GM21723 (cell line): Measurements from ENCODE around the gene AGAP6.
"Not testable (repeated sequence)": the region's sequence is repeated elsewhere in the genome, so short reads cannot be mapped to it uniquely, and the experiment has no call there.

ENCODE experiments used
- ATAC-seq: cut with Tn5 transposase; IDR thresholded peaks from one replicate; pipeline ENCODE4 v1.9.1; 2021; ENCODE audit warnings: mild to moderate bottlenecking, moderate library complexity; ENCODE audit not compliant: unreplicated experiment

The AGAP6 gene

DNA sequence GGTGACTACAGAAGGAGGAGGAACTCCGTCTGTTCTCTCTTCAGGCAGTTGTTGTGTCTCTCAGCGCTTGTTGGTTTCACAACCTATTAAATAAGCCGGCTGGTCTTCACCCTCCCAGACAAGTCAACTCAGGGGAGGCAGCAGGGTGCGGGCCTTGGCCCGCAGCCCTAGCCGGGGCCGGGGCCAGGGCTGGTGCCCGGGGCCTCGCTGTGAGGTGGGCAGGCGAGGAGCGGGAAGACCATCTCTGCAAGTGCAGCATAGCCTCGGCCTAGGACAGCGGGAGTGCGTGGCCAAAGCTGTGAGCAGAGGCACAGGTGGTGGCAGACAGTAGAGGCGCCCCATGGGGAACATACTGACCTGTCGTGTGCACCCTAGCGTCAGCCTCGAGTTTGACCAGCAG, at the start of gene AGAP6:
Gene AGAP6, plus strand, starts transcription at position 31 of the 400 bp plus-strand sequence. Its CDS starts 310 bp downstream, at position 341.
- ATAC-seq, result not testable (repeated sequence)

- ATAC-seq, result peak; percentile 77
Observed at GRCh38 chr10:49941447-49942338, 46.5 kb upstream of the AGAP6 start, which contains the start of the genes PARG and TIMM23B. Gene PARG (minus strand): TSS chr10:49942027. CDS start chr10:49941725, 302 bp downstream. Gene TIMM23B (plus strand): TSS chr10:49942053. CDS start chr10:49942195, 142 bp downstream.

DNA sequence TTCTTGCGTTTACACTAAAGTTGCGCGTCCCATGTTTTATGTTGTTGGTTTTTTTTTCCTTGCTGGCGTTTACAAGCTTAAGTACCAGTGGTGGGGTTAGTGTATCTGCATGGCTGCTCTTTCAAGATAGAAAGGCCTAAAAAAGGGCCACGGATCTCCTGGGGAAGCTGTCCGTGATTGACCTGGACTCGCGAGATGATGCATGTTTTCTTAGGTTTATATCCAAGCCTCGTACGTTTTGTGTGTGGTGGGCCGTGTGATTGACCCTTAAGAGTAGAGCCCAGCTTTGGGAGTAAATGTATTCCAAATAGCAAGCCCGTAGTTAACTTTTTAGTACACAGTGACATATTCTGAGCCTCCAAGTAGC, 45.9 kb upstream of the AGAP6 start:
- peak; percentile 13 for ATAC-seq

- not testable (repeated sequence) for ATAC-seq
Observed at GRCh38 chr10:49943607-49944006, 44.6 kb upstream of the AGAP6 start.

DNA sequence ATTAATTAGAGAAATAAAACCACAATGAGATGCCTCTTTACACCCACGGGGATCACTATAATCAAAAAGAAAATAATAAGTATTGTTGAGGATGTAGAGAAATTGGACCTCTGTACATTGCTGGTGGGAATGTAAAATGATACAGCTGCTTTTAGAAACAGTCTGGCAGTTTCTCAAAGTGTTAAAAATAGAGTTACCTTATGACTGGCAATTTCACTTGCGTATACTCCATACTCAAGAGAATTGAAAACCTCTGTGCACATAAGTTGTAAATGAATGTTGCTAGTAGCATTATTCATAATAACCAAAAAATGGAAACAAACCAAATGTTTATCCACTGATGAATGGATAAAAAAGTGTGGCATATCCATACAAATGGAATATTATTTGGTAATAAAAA, 40.1 kb upstream of the AGAP6 start:
- peak; percentile 85 for ATAC-seq

DNA sequence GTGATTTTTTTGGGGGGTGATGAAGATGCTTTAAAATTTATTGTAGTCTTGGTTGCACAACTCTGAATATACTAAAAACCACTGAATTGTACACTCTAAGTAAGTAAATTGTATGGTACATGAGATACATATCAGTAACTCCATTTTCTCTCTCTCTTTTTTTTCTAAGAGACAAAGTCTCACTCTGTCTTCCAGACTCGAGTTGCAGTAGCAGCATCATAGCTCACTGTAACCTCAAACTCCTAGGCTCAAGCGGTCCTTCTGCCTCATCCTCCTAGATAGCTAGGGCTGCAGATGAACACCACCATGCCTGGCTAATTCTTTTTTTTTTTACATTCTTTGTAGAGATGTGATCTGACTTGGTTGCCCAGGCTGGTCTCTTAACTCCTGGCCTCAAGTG, 39.5 kb upstream of the AGAP6 start:
- not testable (repeated sequence) for ATAC-seq

DNA sequence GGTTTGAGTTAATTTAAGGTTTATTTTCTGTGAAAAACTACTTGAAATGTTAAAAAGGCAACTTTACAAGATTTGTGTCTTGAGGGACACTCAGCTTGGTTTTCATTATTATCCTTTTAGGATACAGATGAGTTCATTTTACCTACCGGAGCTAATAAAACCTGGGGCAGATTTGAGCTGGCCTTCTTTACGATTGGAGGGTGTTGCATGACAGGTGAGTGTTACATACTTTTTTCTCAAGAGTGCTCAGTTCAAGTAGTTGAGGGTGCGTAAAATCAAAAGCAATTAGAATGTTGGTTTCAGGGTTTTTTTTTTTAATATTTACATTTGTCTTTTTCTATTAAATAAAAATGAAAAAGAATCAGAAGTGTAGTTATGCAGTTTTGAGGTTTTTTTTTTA, 36.2 kb upstream of the AGAP6 start:
- ATAC-seq, result not testable (repeated sequence)

DNA sequence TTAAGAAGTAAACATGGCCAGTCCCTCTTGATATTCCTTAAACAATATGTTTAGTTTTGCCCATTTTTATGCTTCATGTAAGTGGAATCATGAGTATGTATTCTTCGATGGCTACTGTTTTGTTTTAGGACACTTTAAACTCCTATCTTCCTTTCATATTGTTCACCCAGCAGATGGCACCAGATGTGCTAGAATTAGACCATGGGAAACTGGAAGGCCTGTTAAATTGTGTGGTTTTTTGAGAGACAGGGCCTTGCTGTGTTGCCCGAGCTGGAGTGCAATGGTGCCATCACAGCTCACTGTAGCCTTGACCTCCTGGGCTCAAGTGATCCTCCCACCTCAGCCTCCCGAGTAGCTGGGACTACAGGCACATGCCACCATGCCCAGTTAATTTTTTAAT, 35.1 kb upstream of the AGAP6 start:
- ATAC-seq, result not testable (repeated sequence)

DNA sequence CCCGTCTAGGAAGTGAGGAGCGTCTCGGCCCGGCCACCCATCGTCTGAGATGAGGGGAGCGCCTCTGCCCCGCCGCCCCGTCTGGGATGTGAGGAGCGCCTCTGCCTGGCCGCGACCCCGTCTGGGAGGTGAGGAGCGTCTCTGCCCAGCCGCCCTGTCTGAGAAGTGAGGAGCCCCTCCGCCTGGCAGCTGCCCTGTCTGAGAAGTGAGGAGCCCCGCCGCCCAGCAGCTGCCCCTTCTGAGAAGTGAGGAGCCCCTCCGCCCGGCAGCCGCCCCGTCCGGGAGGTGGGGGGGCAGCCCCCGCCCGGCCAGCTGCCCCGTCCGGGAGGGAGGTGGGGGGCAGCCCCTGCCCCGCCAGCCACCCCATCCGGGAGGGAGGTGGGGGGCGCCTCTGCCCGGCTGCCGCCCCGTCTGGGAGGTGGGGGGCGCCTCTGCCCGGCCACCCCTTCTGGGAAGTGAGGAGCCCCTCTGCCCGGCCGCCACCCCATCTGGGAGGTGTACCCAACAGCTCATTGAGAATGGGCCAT, 17.8 kb upstream of the AGAP6 start:
- ATAC-seq, result not testable (repeated sequence)

- ATAC-seq, result not testable (repeated sequence)
Observed at GRCh38 chr10:49971466-49971865, 16.7 kb upstream of the AGAP6 start.

- ATAC-seq, result not testable (repeated sequence)
Observed at GRCh38 chr10:49972094-49972493, 16.1 kb upstream of the AGAP6 start.

DNA sequence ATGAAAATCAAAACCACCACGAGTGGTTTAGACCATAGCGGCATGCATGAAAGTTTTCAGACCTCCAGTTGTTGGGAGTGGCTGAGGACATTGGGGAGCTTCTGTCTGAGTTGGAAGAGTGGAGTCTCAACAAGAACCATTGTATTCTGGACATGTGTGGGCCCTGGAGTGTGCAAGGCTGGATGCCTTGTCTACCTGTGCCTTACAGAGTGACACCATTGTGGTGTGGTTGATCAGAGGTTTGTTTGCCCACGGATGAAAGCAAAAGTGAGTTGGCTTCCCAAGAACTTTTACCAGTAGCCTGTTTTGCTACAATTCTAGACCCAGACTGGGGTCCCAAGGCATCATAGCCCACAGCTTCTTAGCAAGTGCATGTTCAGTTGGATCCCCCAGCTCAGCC, 10.4 kb upstream of the AGAP6 start:
- ATAC-seq, result not testable (repeated sequence)

DNA sequence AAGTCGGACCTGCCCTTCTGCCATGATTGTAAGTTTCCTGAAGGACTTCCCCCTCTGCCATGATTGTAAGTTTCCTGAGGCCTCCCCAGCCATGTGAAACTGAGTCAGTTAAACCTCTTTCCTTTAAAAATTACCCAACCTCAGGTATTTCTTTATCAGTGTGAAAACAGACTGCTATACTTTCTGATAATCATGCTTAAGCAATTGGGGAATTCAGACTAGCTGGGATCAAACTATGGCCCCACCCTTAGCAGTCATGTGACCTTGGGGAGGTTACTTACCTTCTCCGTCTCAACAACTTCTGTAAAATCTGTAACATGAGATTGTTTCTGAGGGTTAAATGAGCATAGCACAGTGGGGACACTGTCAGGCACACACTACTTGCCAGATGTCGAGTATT, 999 bp upstream of the AGAP6 start:
- ATAC-seq, result not testable (repeated sequence)

GRCh38 chr10:49995321-49995720, 7.1 kb downstream of the AGAP6 start:
- not testable (repeated sequence) for ATAC-seq

- not testable (repeated sequence) for ATAC-seq
Observed at GRCh38 chr10:50014024-50014423, 25.8 kb downstream of the AGAP6 start.

GRCh38 chr10:50015596-50016220, 27.5 kb downstream of the AGAP6 start:
- not testable (repeated sequence) for ATAC-seq

GRCh38 chr10:50016926-50017325, 28.7 kb downstream of the AGAP6 start:
- not testable (repeated sequence) for ATAC-seq

GRCh38 chr10:50017646-50018045, 29.4 kb downstream of the AGAP6 start:
- ATAC-seq, result not testable (repeated sequence)

GRCh38 chr10:50019279-50019678, 31.1 kb downstream of the AGAP6 start:
- ATAC-seq, result not testable (repeated sequence)

DNA sequence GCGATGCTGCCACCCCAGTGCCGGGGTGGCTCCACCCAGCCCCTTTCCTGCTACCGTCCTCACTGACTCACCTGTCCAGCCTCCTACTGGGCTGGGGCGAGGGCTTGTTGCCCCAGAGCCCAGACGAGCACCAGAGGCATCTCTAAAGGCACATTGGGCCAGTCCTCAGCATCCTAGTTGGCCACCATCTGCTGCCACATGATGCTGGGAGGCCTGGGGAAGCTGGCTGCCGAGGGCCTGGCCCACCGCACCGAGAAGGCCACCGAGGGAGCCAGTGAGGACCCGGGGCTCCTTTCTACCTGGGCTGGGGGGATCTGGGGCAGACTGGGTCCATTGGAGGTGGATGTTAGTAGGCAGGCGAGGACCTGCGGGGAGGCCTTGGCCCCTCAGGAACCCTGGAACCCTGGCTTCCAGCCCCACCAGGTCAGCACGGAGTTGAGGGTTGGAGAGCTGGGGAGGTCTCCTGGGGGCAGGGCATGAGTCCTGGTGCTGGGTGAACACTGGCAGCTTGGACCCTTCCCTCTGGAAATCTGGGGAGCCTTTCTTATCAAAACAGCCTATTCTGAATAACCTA, 32.3 kb downstream of the AGAP6 start:
- ATAC-seq, result not testable (repeated sequence)

DNA sequence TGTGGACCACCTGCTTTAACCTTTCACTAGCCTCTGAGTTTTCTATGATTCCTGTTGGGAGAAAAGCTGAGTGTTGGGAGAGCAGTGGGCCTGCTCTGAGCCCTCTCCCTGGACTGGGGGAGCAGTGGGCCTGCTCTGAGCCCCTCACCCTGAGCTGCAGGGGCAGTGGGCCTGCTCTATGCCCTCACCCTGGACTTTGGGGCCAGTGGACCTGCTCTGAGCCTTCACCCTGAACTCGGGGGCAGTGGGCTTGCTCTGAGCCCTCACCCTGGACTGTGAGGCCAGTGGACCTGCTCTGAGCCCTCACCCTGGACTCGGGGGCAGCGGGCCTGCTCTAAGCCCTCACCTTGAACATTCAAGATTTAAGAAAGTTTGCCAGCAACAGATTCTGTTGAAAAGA, 33.4 kb downstream of the AGAP6 start:
- no peak for ATAC-seq
